ENCODE measurements around the gene GRIN3A. TPM values are rescaled to one million over a fixed set of nuclear protein-coding genes. Genes with fewer than 3 reads are reported as not detected.

The GRIN3A gene
- total RNA-seq, 1 experiment from 2014 or later = not detected

- CTCF ChIA-PET = interaction anchor here (0.6 to 1.4 kb wide), 3 partner anchors 10 to 1654 kb away, joined by 3 to 8 read pairs (median 4); no protein-coding TSS in a partner anchor
- H3K27ac Mint-ChIP-seq (ENCODE audit: low read depth, unreplicated experiment) = no peak overlapping the region
- no peaks in the 10 kb centered on the region for H3K9me3 Mint-ChIP-seq (ENCODE audit: unreplicated experiment)
- DNase-seq (ENCODE audit: unreplicated experiment) = no peak
- POLR2A ChIA-PET = interaction anchor here (0.7 kb wide), 1 partner anchor 110 kb away, joined by 3 read pairs; no protein-coding TSS in a partner anchor
- no peaks in the 10 kb centered on the region for H3K4me1 Mint-ChIP-seq (ENCODE audit: insufficient read depth, unreplicated experiment)
- peaks cover 83% of the 10 kb centered on the region for H3K27me3 Mint-ChIP-seq (ENCODE audit: insufficient read depth, unreplicated experiment)
- no TSS peak for BruUV-seq (replicated peaks)
- intact Hi-C loops (cut with micrococcal nuclease) = no loop called here
- no peak overlapping the region for H3K4me3 Mint-ChIP-seq (ENCODE audit: unreplicated experiment)
- no peaks in the 10 kb centered on the region for H3K36me3 Mint-ChIP-seq (ENCODE audit: insufficient read depth, unreplicated experiment)
- no peak for TF ChIP-seq CTCF (IDR thresholded peaks at IDR 0.05; ENCODE audit: unreplicated experiment)
Observed at GRCh38 chr9:101739311-101739710, 864 bp upstream of the GRIN3A start.

- no TSS peak for BruUV-seq (replicated peaks)
- DNase-seq (ENCODE audit: unreplicated experiment) = no peak
- Mint-ChIP-seq H3K27ac (ENCODE audit: low read depth, unreplicated experiment) (no peak overlapping the region), H3K4me3 (ENCODE audit: unreplicated experiment) (no peak overlapping the region), H3K36me3 (ENCODE audit: insufficient read depth, unreplicated experiment) (no peaks in the 10 kb centered on the region), H3K4me1 (ENCODE audit: insufficient read depth, unreplicated experiment) (no peaks in the 10 kb centered on the region), H3K27me3 (ENCODE audit: insufficient read depth, unreplicated experiment) (peaks cover 95% of the 10 kb centered on the region), H3K9me3 (ENCODE audit: unreplicated experiment) (no peaks in the 10 kb centered on the region)
- POLR2A ChIA-PET = no interaction called here
- CTCF ChIA-PET = no interaction called here
- TF ChIP-seq CTCF (IDR thresholded peaks at IDR 0.05; ENCODE audit: unreplicated experiment) = no peak
- intact Hi-C loops (cut with micrococcal nuclease) = no loop called here
Observed at GRCh38 chr9:101737705-101738565, 512 bp downstream of the GRIN3A start.

GRCh38 chr9:101737165-101737704 is 1.2 kb downstream of the GRIN3A start:
- TF ChIP-seq CTCF (IDR thresholded peaks at IDR 0.05; ENCODE audit: unreplicated experiment) = no peak
- no peak overlapping the region for H3K27ac Mint-ChIP-seq (ENCODE audit: low read depth, unreplicated experiment)
- intact Hi-C loops (cut with micrococcal nuclease) = no loop called here
- CTCF ChIA-PET = interaction anchor here (0.5 kb wide), 1 partner anchor 217 kb away, joined by 3 read pairs; no protein-coding TSS in a partner anchor
- H3K9me3 Mint-ChIP-seq (ENCODE audit: unreplicated experiment) = no peaks in the 10 kb centered on the region
- BruUV-seq (replicated peaks) = no TSS peak
- no peaks in the 10 kb centered on the region for H3K4me1 Mint-ChIP-seq (ENCODE audit: insufficient read depth, unreplicated experiment)
- peaks cover 95% of the 10 kb centered on the region for H3K27me3 Mint-ChIP-seq (ENCODE audit: insufficient read depth, unreplicated experiment)
- POLR2A ChIA-PET = no interaction called here
- no peaks in the 10 kb centered on the region for H3K36me3 Mint-ChIP-seq (ENCODE audit: insufficient read depth, unreplicated experiment)
- no peak overlapping the region for H3K4me3 Mint-ChIP-seq (ENCODE audit: unreplicated experiment)
- DNase-seq (ENCODE audit: unreplicated experiment) = no peak

- DNase-seq (ENCODE audit: unreplicated experiment) = no peak
Observed at GRCh38 chr9:101736717-101737116, 1.7 kb downstream of the GRIN3A start.

More at GRCh38 chr9:101736717-101737116, 1.7 kb downstream of the GRIN3A start:
- no TSS peak for BruUV-seq (replicated peaks)
- peaks cover 95% of the 10 kb centered on the region for H3K27me3 Mint-ChIP-seq (ENCODE audit: insufficient read depth, unreplicated experiment)
- H3K4me3 Mint-ChIP-seq (ENCODE audit: unreplicated experiment) = no peak overlapping the region
- no peaks in the 10 kb centered on the region for H3K36me3 Mint-ChIP-seq (ENCODE audit: insufficient read depth, unreplicated experiment)
- ChIA-PET CTCF (interaction anchor here (0.5 kb wide), 1 partner anchor 217 kb away, joined by 3 read pairs; no protein-coding TSS in a partner anchor), POLR2A (no interaction called here)
- TF ChIP-seq CTCF (IDR thresholded peaks at IDR 0.05; ENCODE audit: unreplicated experiment) = no peak
- H3K9me3 Mint-ChIP-seq (ENCODE audit: unreplicated experiment) = no peaks in the 10 kb centered on the region
- no peaks in the 10 kb centered on the region for H3K4me1 Mint-ChIP-seq (ENCODE audit: insufficient read depth, unreplicated experiment)
- intact Hi-C loops (cut with micrococcal nuclease) = no loop called here
- no peak overlapping the region for H3K27ac Mint-ChIP-seq (ENCODE audit: low read depth, unreplicated experiment)
